K562 (cell line): ENCODE measurements around the gene ZNF546. TPM values are rescaled to one million over a fixed set of nuclear protein-coding genes. Genes with fewer than 3 reads are reported as not detected.
A peak's percentile ranks its signal among the peaks of the same experiment; 100 is the strongest.

Source experiments
- BCOR ChIP-seq: fragments of 450-650 bp; IDR thresholded peaks from 2 replicates; pipeline ENCODE4 v1.6.1; 2016
- BHLHE40 ChIP-seq: IDR thresholded peaks from 2 replicates; pipeline ENCODE4 v1.6.1; 2011; ENCODE audit warnings: low read length, improper control_type of control experiment
- CTBP1 ChIP-seq: fragments of 450-650 bp; IDR thresholded peaks from 2 replicates; pipeline ENCODE4 v1.6.1; 2016; ENCODE audit warnings: borderline replicate concordance
- FOS ChIP-seq: IDR thresholded peaks from 3 replicates; pipeline ENCODE4 v1.6.1; 2011; ENCODE audit not compliant: insufficient read length; ENCODE audit errors: extremely low read depth
- FOSL1 ChIP-seq: fragments of 200-800 bp; sonication (Bioruptor generic); conservative IDR thresholded peaks from 2 replicates; pipeline ENCODE4 v1.6.1; 2016; ENCODE audit warnings: missing genetic modification characterization, missing compliant biosample characterization
- JUNB ChIP-seq: fragments of 450-650 bp; formaldehyde crosslinking; conservative IDR thresholded peaks from 2 replicates; pipeline ENCODE4 v1.4.0; 2020; ENCODE audit warnings: mild to moderate bottlenecking
- MAFG ChIP-seq: fragments of 450-650 bp; conservative IDR thresholded peaks from 2 replicates; pipeline ENCODE4 v1.6.1; 2016; ENCODE audit warnings: missing genetic modification characterization, missing compliant biosample characterization
- MIER1 ChIP-seq: fragments of 450-650 bp; IDR thresholded peaks from 2 replicates; pipeline ENCODE4 v1.6.1; 2016; ENCODE audit warnings: antibody characterized with exemption, mild to moderate bottlenecking, low read depth
- MLX ChIP-seq, 2 experiments: fragments of 450-650 bp in 1 of 2; sonication (generic) in 1 of 2; formaldehyde crosslinking; conservative IDR thresholded peaks; 2 replicates each; pipeline versions ENCODE4 v1.4.0 to v1.8.1; 2020 to 2022; ENCODE audit warnings: mild to moderate bottlenecking in 1 of 2, missing genetic modification reagents in 1 of 2
- NR3C1 ChIP-seq: sonication (generic); formaldehyde crosslinking; IDR thresholded peaks from 2 replicates; pipeline ENCODE4 v1.8.1; 2022; ENCODE audit warnings: missing genetic modification reagents
- PCBP1 ChIP-seq: fragments of 200-400 bp; formaldehyde crosslinking; IDR thresholded peaks from 2 replicates; pipeline ENCODE4 v1.6.1; 2018; ENCODE audit warnings: mild to moderate bottlenecking, low read depth, low read length; ENCODE audit not compliant: poor library complexity, severe bottlenecking
- SETDB1 ChIP-seq: IDR thresholded peaks from one replicate; pipeline ENCODE4 v1.6.1; 2012; ENCODE audit warnings: low read length, control low read depth, inconsistent platforms
- SRSF7 ChIP-seq: fragments of 200-400 bp; formaldehyde crosslinking; optimal IDR thresholded peaks from 2 replicates; pipeline ENCODE3; 2017; ENCODE audit warnings: mild to moderate bottlenecking, low read depth, low read length
- STAG1 ChIP-seq: sonication (generic); formaldehyde crosslinking; IDR thresholded peaks from 2 replicates; pipeline ENCODE4 v1.5.0; 2020; ENCODE audit warnings: missing genetic modification reagents, borderline replicate concordance
- TGIF2 ChIP-seq: sonication (generic); formaldehyde crosslinking; IDR thresholded peaks from 2 replicates; pipeline ENCODE4 v1.8.1; 2022; ENCODE audit warnings: mild to moderate bottlenecking, missing genetic modification reagents, moderate library complexity
- TRIM25 ChIP-seq: fragments of 450-650 bp; IDR thresholded peaks from 2 replicates; pipeline ENCODE4 v1.7.0; 2016; ENCODE audit warnings: borderline replicate concordance
- USF2 ChIP-seq: sonication (generic); formaldehyde crosslinking; IDR thresholded peaks from 2 replicates; pipeline ENCODE4 v1.5.0; 2020; ENCODE audit warnings: missing genetic modification reagents
- VEZF1 ChIP-seq: fragments of 200-800 bp; sonication (Bioruptor generic); IDR thresholded peaks from 2 replicates; pipeline ENCODE4 v1.6.1; 2017; ENCODE audit warnings: missing genetic modification characterization, missing compliant biosample characterization
- ZNF175 ChIP-seq: fragments of 200-800 bp; sonication (Bioruptor generic); IDR thresholded peaks from 2 replicates; pipeline ENCODE4 v1.6.1; 2016; ENCODE audit warnings: low read depth, mild to moderate bottlenecking, missing genetic modification characterization, missing compliant biosample characterization
- ZNF316 ChIP-seq: fragments of 450-650 bp; IDR thresholded peaks from 2 replicates; pipeline ENCODE4 v1.6.1; 2016
- ZNF41 ChIP-seq: fragments of 250-450 bp; sonication (Bioruptor Pico); conservative IDR thresholded peaks from 2 replicates; pipeline ENCODE4 v1.4.0; 2020; ENCODE audit warnings: mild to moderate bottlenecking
- ZNF449 ChIP-seq: fragments of 250-450 bp; sonication (Bioruptor Pico); IDR thresholded peaks from 2 replicates; pipeline ENCODE4 v1.8.0; 2022; ENCODE audit warnings: moderate library complexity, mild to moderate bottlenecking, inconsistent platforms
- polyA plus RNA-seq, 8 experiments: library from polyadenylated mRNA; depleted of rRNA in 4 of 8; stranded (reverse) in 5 of 8; unstranded in 3 of 8; fragments of >200 nt; fragmentation: Nextera tagmentation in 2 of 8; fragmentation: Illumina TruSeq in 1 of 8; extraction: Ambion mirVana in 2 of 8; extraction: Trizol in 1 of 8; gene quantifications; 2 replicates each; pipeline versions ENCODE4 v1.2.1 to v1.2.3, GENCODE V29; 2011 to 2014; ENCODE audit warnings: inconsistent platforms in 1 of 8, missing spikeins in 1 of 8
- total RNA-seq, 7 experiments: library from RNA; depleted of rRNA in 6 of 7; stranded (reverse); fragments of >200 nt in 6 of 7; fragmentation: Illumina TruSeq in 2 of 7; extraction: Trizol in 2 of 7; gene quantifications; 2 replicates each; pipeline versions ENCODE4 v1.2.1 to v1.2.3, GENCODE V29; 2011 to 2021; ENCODE audit warnings: low replicate concordance in 1 of 7

The ZNF546 gene
- total and polyA plus RNA-seq, 9 of the 15 experiments (the other 6 are each of a cell fraction or from before 2014, with no cell fraction given): 0.73 to 5.1 (median 2.2) TPM

- TF ChIP-seq MLX (CRISPR knock-in tag; conservative IDR thresholded peaks at IDR 0.05): no peak
- no peak for TF ChIP-seq SETDB1
- peak; percentile 97 for TF ChIP-seq ZNF316
- no peak for TF ChIP-seq NR3C1
- TF ChIP-seq PCBP1: no peak
- TF ChIP-seq SRSF7: no peak
- no peak for TF ChIP-seq CTBP1
- TF ChIP-seq TRIM25: no peak
- no peak for TF ChIP-seq BHLHE40
- TF ChIP-seq VEZF1: no peak
- TF ChIP-seq ZNF449: no peak
- TF ChIP-seq MAFG (tag): peak; percentile 90
- TF ChIP-seq MIER1: no peak
- no peak for TF ChIP-seq FOS
- no peak for TF ChIP-seq USF2 (CRISPR knock-in tag)
- TF ChIP-seq JUNB (CRISPR knock-in tag): no peak
- no peak for TF ChIP-seq TGIF2
- no peak for TF ChIP-seq ZNF41 (CRISPR knock-in tag)
- no peak for TF ChIP-seq FOSL1 (tag)
- TF ChIP-seq STAG1 (CRISPR knock-in tag): no peak
- TF ChIP-seq ZNF175 (CRISPR knock-in tag): no peak
- no peak for TF ChIP-seq BCOR
Observed at GRCh38 chr19:40070058-40070457, 73.2 kb downstream of the ZNF546 start (continued).
